AG09319 (cell line): Measurements from ENCODE around the gene TAGLN2.

Source experiments
- DNase-seq: peaks from one replicate; pipeline ENCODE4 v3.0.0-alpha.2; 2010; ENCODE audit warnings: low read depth; ENCODE audit errors: extremely low read depth
- CTCF ChIP-seq: IDR thresholded peaks from 2 replicates; pipeline ENCODE4 v1.5.1; 2011; ENCODE audit warnings: low read depth, mild to moderate bottlenecking, inconsistent platforms, low read length, moderate library complexity

TAGLN2 gene

GRCh38 chr1:159938905-159939677 lies 13.8 kb upstream of the TAGLN2 start:
- TF ChIP-seq CTCF = no peak
- DNase-seq = no peak

DNA sequence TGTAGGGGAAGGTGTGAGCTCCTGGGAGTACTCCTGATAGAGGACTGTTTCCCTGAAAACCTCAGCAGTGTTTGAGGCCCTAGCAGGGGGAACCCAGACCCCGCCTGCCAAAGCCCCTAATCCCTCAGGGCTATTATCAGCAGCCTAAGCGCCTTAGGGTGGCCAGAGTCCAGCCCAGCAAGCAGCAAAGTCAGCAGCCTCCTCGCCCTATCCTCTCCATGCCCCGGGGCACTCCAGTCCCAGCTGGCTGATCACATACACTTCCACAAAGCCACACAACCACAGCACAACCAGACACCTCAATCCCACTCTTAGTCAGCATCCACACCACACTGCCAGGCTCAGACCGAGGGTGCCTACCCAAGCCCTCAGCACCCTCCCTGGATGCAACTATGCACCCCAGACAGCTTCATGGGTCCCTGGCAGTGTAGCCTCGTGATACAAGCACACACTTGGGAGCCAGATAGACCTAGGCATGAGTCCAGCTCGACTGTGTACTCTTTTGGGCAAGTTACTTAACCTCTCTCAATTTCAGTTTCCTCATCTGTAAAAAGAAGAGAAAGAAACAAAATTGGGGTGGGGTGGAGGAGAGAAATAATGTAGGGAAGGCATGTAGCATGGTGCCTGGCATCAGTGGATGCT lies 13.0 kb upstream of the TAGLN2 start:
- TF ChIP-seq CTCF = no peak
- DNase-seq = no peak

GRCh38 chr1:159937054-159937750 lies 11.9 kb upstream of the TAGLN2 start:
- TF ChIP-seq CTCF = no peak
- no peak for DNase-seq

DNA sequence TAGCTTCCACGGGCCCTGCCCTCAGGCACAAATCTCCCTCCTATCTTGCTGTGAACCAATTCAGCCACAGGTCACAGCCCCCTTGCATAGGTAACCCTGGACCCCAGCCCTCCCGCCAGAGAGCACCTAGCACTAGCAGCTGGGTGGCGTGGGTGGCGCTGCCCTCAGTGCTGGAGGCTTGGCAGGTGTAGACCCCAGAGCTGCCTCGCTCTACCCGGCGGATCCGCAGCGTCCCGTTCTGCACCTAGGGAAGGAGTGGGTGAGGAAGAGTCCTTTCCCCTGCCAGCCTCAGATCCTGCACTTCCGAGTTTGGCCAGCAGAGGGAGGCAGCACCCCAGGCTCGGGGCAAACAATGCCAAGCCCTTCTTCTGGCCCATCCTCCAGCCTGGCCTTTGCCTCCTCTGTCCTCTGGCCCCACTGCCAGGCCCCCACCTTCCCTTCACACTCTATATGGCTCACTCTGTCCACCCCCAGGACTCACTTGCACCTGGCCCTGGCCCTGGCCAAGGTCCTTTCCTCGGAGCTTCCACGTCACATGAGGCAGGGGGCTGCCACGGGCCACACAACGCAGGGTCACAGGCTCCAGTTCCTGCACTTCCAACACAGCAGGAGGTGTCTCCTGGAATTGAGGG lies 11.1 kb upstream of the TAGLN2 start:
- DNase-seq = no peak
- no peak; the same call in none of the 2 replicates for TF ChIP-seq CTCF

DNA sequence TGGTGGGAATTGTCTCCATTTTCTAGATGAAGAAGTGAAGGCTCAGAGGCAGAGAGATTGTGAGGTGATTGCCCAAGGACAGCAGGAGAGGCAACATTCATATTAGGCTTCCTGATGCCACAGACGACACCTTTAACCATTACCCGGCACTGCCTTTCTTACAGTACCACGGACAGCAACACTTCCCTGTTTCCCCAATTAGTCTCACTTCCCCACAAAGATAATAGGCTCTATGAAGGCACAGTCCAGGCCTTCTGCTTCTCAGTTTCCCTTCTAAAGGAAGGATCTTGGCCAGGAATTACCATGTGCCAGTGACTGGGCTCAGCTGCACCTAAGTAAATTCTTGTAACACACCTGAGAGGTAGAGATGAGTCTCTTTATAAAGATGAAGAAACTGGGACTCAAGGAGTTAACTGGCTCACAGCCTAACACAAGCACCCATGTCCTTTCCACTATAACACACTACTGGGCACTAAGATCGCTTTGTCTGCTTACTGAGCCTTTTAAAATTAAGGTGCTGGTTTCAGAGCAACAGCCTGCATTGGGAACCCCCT lies 10.5 kb upstream of the TAGLN2 start:
- no peak for DNase-seq
- TF ChIP-seq CTCF = no peak

GRCh38 chr1:159935305-159935704 lies 10.0 kb upstream of the TAGLN2 start:
- TF ChIP-seq CTCF = no peak
- no peak for DNase-seq
